ENCODE data around the gene NFYB.

Gene NFYB

DNA sequence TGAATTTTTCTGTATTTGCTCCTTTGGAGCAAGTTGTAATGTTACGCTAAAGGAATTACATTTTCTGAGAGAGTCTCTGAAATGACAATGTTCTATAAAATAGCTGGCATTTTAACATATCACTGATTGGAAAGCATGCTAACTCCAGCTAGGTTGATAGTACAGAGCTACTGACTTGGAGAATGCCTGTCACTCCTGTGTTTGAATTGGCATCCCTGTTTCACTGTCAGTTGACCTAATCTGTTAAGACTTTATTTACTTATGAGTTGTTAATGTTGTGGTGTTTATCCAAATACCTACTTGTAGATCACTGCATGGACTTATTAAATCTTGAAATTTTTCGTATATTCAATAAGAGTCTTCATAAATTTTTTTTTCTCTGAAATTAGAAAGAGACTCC is 40.1 kb downstream of the NFYB start:
- Histone ChIP-seq H3K79me2 (ENCODE audit: insufficient read depth, low read length) (no peaks in the 10 kb centered on the region), H3K27me3 (ENCODE audit: insufficient read depth, low read length, poor library complexity) (no peaks in the 10 kb centered on the region), H2AFZ (ENCODE audit: low read depth, low read length) (no peak overlapping the region), H4K20me1 (ENCODE audit: insufficient read depth, low read length) (no peaks in the 10 kb centered on the region), H3K4me3 (ENCODE audit: low read depth in 1 of 2, low read length in 2 of 2) (no peak overlapping the region), H3K4me2 (ENCODE audit: insufficient read depth, low read length) (no peak overlapping the region), H3K36me3 (ENCODE audit: insufficient read depth, low read length) (peaks cover 71% of the 10 kb centered on the region), H3K9ac (ENCODE audit: low read depth, low read length) (no peak overlapping the region), H3K27ac (ENCODE audit: low read length) (no peak overlapping the region), H3K4me1 (ENCODE audit: insufficient read depth, low read length) (no peaks in the 10 kb centered on the region), H3K9me3 (ENCODE audit: insufficient read depth, low read length, severe bottlenecking) (no peaks in the 10 kb centered on the region)
- ATAC-seq (ENCODE audit: insufficient read depth, low read depth): no peak
- TF ChIP-seq, protein P1, sequence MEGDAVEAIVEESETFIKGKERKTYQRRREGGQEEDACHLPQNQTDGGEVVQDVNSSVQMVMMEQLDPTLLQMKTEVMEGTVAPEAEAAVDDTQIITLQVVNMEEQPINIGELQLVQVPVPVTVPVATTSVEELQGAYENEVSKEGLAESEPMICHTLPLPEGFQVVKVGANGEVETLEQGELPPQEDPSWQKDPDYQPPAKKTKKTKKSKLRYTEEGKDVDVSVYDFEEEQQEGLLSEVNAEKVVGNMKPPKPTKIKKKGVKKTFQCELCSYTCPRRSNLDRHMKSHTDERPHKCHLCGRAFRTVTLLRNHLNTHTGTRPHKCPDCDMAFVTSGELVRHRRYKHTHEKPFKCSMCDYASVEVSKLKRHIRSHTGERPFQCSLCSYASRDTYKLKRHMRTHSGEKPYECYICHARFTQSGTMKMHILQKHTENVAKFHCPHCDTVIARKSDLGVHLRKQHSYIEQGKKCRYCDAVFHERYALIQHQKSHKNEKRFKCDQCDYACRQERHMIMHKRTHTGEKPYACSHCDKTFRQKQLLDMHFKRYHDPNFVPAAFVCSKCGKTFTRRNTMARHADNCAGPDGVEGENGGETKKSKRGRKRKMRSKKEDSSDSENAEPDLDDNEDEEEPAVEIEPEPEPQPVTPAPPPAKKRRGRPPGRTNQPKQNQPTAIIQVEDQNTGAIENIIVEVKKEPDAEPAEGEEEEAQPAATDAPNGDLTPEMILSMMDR (IDR thresholded peaks at IDR 0.05; ENCODE audit: borderline replicate concordance, extremely low read depth, low read length, poor library complexity, severe bottlenecking): no peak
- no peak for TF ChIP-seq EZH2 (IDR thresholded peaks at IDR 0.05; ENCODE audit: borderline replicate concordance, low read depth, low read length, severe bottlenecking)
- no peak for DNase-seq

DNA sequence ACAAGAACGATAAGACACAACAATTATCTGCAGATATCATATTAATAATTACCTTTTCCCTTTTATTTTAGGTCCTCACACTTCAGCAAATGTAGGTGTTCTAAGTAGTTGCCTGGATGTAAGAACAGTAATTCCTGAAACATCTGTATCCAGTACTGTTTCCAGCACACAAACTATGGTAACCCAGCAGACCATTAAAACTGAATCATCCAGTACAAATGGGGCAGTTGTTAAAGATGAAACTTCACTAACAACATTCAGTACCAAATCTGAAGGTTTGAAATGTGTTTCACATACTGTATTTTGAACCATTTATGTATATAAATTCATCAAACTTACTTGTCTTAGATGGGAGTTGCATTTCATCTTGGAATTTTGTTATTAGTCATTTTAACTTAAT is 42.7 kb downstream of the NFYB start:
- DNase-seq (no peak), ATAC-seq (ENCODE audit: insufficient read depth, low read depth) (no peak)
- Histone ChIP-seq H2AFZ (ENCODE audit: low read depth, low read length) (no peak overlapping the region), H3K36me3 (ENCODE audit: insufficient read depth, low read length) (peaks cover 68% of the 10 kb centered on the region), H3K27ac (ENCODE audit: low read length) (no peak overlapping the region), H3K9me3 (ENCODE audit: insufficient read depth, low read length, severe bottlenecking) (no peaks in the 10 kb centered on the region), H3K4me2 (ENCODE audit: insufficient read depth, low read length) (no peak overlapping the region), H3K4me3 (ENCODE audit: low read depth in 1 of 2, low read length in 2 of 2) (no peak overlapping the region), H3K27me3 (ENCODE audit: insufficient read depth, low read length, poor library complexity) (no peaks in the 10 kb centered on the region), H4K20me1 (ENCODE audit: insufficient read depth, low read length) (no peaks in the 10 kb centered on the region), H3K79me2 (ENCODE audit: insufficient read depth, low read length) (no peaks in the 10 kb centered on the region), H3K9ac (ENCODE audit: low read depth, low read length) (no peak overlapping the region), H3K4me1 (ENCODE audit: insufficient read depth, low read length) (no peaks in the 10 kb centered on the region)
- TF ChIP-seq EZH2 (IDR thresholded peaks at IDR 0.05; ENCODE audit: borderline replicate concordance, low read depth, low read length, severe bottlenecking): no peak
- TF ChIP-seq, protein P1 (IDR thresholded peaks at IDR 0.05; ENCODE audit: borderline replicate concordance, extremely low read depth, low read length, poor library complexity, severe bottlenecking): no peak

DNA sequence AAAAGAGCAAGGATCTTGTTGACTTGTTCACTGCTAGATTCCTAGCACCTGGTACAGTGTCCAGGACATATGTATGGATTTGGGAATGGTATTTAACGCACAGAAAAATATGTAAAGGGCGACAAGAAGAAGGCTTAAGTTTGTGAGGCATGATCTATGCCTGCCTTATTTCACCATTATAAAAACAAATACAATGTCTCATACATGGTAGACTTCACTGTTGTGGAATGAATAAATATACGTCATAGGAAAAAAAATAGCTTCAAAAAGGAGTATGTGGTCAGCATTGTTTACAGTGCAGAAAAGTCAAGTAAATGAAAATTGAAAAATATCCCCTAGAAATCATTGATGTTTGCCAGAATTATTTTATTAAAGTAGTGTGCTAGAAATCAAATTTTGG is 43.7 kb downstream of the NFYB start:
- Histone ChIP-seq H2AFZ (ENCODE audit: low read depth, low read length) (no peak overlapping the region), H3K4me2 (ENCODE audit: insufficient read depth, low read length) (no peak overlapping the region), H3K4me3 (ENCODE audit: low read depth in 1 of 2, low read length in 2 of 2) (no peak overlapping the region), H3K4me1 (ENCODE audit: insufficient read depth, low read length) (no peaks in the 10 kb centered on the region), H3K9me3 (ENCODE audit: insufficient read depth, low read length, severe bottlenecking) (no peaks in the 10 kb centered on the region), H3K9ac (ENCODE audit: low read depth, low read length) (no peak overlapping the region), H3K27ac (ENCODE audit: low read length) (no peak overlapping the region), H3K79me2 (ENCODE audit: insufficient read depth, low read length) (no peaks in the 10 kb centered on the region), H3K36me3 (ENCODE audit: insufficient read depth, low read length) (peaks cover 66% of the 10 kb centered on the region), H3K27me3 (ENCODE audit: insufficient read depth, low read length, poor library complexity) (no peaks in the 10 kb centered on the region), H4K20me1 (ENCODE audit: insufficient read depth, low read length) (no peaks in the 10 kb centered on the region)
- ATAC-seq (ENCODE audit: insufficient read depth, low read depth) (no peak), DNase-seq (no peak)
- TF ChIP-seq, protein P1 (IDR thresholded peaks at IDR 0.05; ENCODE audit: borderline replicate concordance, extremely low read depth, low read length, poor library complexity, severe bottlenecking): no peak
- TF ChIP-seq EZH2 (IDR thresholded peaks at IDR 0.05; ENCODE audit: borderline replicate concordance, low read depth, low read length, severe bottlenecking): no peak

DNA sequence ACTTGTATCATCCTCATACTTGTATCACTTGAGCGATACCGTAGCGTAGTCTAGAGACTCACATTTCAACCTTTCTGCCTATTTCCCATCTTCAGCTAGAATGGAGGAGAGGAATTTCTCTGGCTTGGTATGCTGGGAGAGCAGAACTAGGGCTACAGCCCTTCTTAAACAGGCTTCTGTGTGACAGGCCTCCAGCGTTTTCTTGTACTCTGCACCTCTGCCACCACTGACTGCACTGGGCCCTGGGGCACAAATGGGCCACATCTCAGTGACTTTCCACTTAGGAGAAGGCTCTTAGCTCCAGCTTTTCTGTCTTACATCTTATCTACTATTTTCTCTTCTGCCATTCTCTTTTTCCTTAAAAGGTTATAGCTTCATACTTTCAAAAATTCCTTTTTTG is 46.9 kb downstream of the NFYB start:
- Histone ChIP-seq H3K9me3 (ENCODE audit: insufficient read depth, low read length, severe bottlenecking) (no peaks in the 10 kb centered on the region), H3K36me3 (ENCODE audit: insufficient read depth, low read length) (peaks cover 60% of the 10 kb centered on the region), H3K4me3 (ENCODE audit: low read depth in 1 of 2, low read length in 2 of 2) (no peak overlapping the region), H3K4me1 (ENCODE audit: insufficient read depth, low read length) (no peaks in the 10 kb centered on the region), H4K20me1 (ENCODE audit: insufficient read depth, low read length) (no peaks in the 10 kb centered on the region), H3K27ac (ENCODE audit: low read length) (no peak overlapping the region), H3K79me2 (ENCODE audit: insufficient read depth, low read length) (no peaks in the 10 kb centered on the region), H2AFZ (ENCODE audit: low read depth, low read length) (no peak overlapping the region), H3K27me3 (ENCODE audit: insufficient read depth, low read length, poor library complexity) (no peaks in the 10 kb centered on the region), H3K4me2 (ENCODE audit: insufficient read depth, low read length) (no peak overlapping the region), H3K9ac (ENCODE audit: low read depth, low read length) (no peak overlapping the region)
- TF ChIP-seq EZH2 (IDR thresholded peaks at IDR 0.05; ENCODE audit: borderline replicate concordance, low read depth, low read length, severe bottlenecking): no peak
- TF ChIP-seq, protein P1 (IDR thresholded peaks at IDR 0.05; ENCODE audit: borderline replicate concordance, extremely low read depth, low read length, poor library complexity, severe bottlenecking): no peak
- DNase-seq (no peak), ATAC-seq (ENCODE audit: insufficient read depth, low read depth) (no peak)
